A673 (cell line): ENCODE measurements around the gene DYNLT1.

Source experiments
- CTCF ChIP-seq: fragments of 300-800, 200-600 bp; sonication (generic); conservative IDR thresholded peaks from 2 replicates; pipeline ENCODE4 v1.5.1; 2017; ENCODE audit warnings: low read depth, mild to moderate bottlenecking, antibody characterized with exemption, low read length, moderate library complexity, mixed read lengths
- EZH2 ChIP-seq: fragments of 200-600 bp; sonication (generic); IDR thresholded peaks from 2 replicates; pipeline ENCODE4 v1.6.1; 2017; ENCODE audit warnings: borderline replicate concordance, low read depth, mild to moderate bottlenecking, mixed read lengths, antibody characterized with exemption, low read length; ENCODE audit not compliant: poor library complexity, severe bottlenecking

GRCh38 chr6:158599635-158600034 lies 44.9 kb downstream of the DYNLT1 start:
- TF ChIP-seq CTCF (no peak), EZH2 (no peak)
